Lung (tissue), 12 donors: ENCODE measurements around the gene GPNMB. TPM values are rescaled to one million over a fixed set of nuclear protein-coding genes. Genes with fewer than 3 reads are reported as not detected.

ENCODE experiments used
- ATAC-seq: fragments of 200-7000 bp; cut with Tn5 transposase; one replicate; pipeline ENCODE4 v1.9.1; 2020; ENCODE audit warnings: moderate number of reproducible peaks; ENCODE audit not compliant: insufficient read depth, low FRiP score
- DNase-seq, 3 donors: peaks; one replicate each; pipeline ENCODE4 v3.0.0-alpha.2; 2013 to 2017
- H3K27ac ChIP-seq, 2 donors: one replicate each; pipeline ENCODE4 v1.5.1; 2013; ENCODE audit warnings: mild to moderate bottlenecking in 2 of 2, moderate library complexity in 2 of 2, control low read depth in 1 of 2, inconsistent platforms in 1 of 2, low read depth in 1 of 2, low read length in 1 of 2
- H3K27me3 ChIP-seq, 3 donors: one replicate each; pipeline ENCODE4 v1.5.1; 2013; ENCODE audit warnings: low read length in 2 of 3; ENCODE audit not compliant: control insufficient read depth in 3 of 3, insufficient read depth in 3 of 3
- H3K36me3 ChIP-seq, 4 donors: one replicate each; pipeline ENCODE4 v1.5.1; 2013; ENCODE audit warnings: low read length in 4 of 4, mild to moderate bottlenecking in 1 of 4, moderate library complexity in 1 of 4; ENCODE audit not compliant: control insufficient read depth in 4 of 4, insufficient read depth in 4 of 4
- H3K4me1 ChIP-seq, 5 donors: one replicate each; pipeline ENCODE4 v1.5.1; 2013; ENCODE audit warnings: low read length in 5 of 5, mild to moderate bottlenecking in 2 of 5, moderate library complexity in 1 of 5; ENCODE audit not compliant: control insufficient read depth in 5 of 5, insufficient read depth in 5 of 5
- H3K4me3 ChIP-seq: one replicate; pipeline ENCODE4 v1.5.1; 2013; ENCODE audit warnings: mild to moderate bottlenecking, control low read depth, moderate library complexity
- H3K9ac ChIP-seq, 2 donors: one replicate each; pipeline ENCODE4 v1.5.1; 2013; ENCODE audit warnings: low read length in 2 of 2, control low read depth in 1 of 2; ENCODE audit not compliant: insufficient read depth in 1 of 2
- H3K9me3 ChIP-seq, 4 donors: one replicate each; pipeline ENCODE4 v1.5.1; 2013; ENCODE audit warnings: low read length in 3 of 4, mild to moderate bottlenecking in 1 of 4, moderate library complexity in 1 of 4; ENCODE audit not compliant: control insufficient read depth in 4 of 4, insufficient read depth in 3 of 4
- CTCF ChIP-seq: IDR thresholded peaks from 2 replicates; pipeline ENCODE4 v1.5.1; 2012; ENCODE audit warnings: mild to moderate bottlenecking; ENCODE audit errors: control extremely low read depth, extremely low read depth
- WGBS, 2 donors: extraction: QIAGEN DNeasy Blood & Tissue Kit; methylation state at CpG; one replicate each; pipeline ENCODE4 v1.1.7; 2013; 5-methylcytosine and 5-hydroxymethylcytosine counted together
- polyA plus RNA-seq, 2 donors: library from polyadenylated mRNA; stranded (reverse); fragments of 200-250 nt; gene quantifications; one replicate each; pipeline ENCODE4 v1.2.1, GENCODE V29; 2013
- total RNA-seq, 2 donors: library from RNA; depleted of rRNA in 1 of 2; stranded (reverse); fragments of >200 nt in 1 of 2; gene quantifications; one replicate each; pipeline ENCODE4 v1.2.1, GENCODE V29; 2014 to 2021
- donor health status: control.
- donor health status: control.
- donor health status: Bipolar disorder and iron deficiency.
- donor health status: healthy.
- donor health status: DM: yes; HTN: yes; CAD: no.

The GPNMB gene
- total and polyA plus RNA-seq, 4 donors: 47.7 to 127 (median 77.5) TPM

DNA sequence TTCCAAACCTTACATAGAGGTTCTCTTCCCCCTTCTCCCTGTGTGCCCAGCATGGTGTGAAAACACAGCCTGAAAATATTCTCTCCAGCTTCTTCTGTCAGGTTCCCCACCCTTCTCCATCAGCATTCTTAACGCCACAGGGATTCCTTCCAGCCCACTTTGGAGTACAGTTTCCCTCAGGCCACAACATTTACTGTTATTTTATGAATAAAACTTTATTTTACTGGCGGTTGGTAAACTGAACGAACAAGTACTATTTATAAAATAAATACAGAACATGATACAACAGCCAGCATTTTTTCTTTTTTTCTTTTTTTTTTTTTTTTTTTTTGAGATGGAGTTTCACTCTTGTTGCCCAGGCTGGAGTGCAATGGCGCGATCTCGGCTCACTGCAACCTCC is 31.6 kb upstream of the GPNMB start:
- no peak for DNase-seq
- WGBS, 2 donors: 96% methylated on average over 3 of the region's 6 CpGs
- Histone ChIP-seq H3K9me3 (no peaks in the 10 kb centered on the region), H3K9ac (no peak overlapping the region), H3K4me3 (no peak overlapping the region), H3K27me3 (no peaks in the 10 kb centered on the region), H3K4me1 (no peaks in the 10 kb centered on the region), H3K36me3 (no peaks in the 10 kb centered on the region), H3K27ac (no peak overlapping the region)
- TF ChIP-seq CTCF: no peak
- no peak for ATAC-seq

DNA sequence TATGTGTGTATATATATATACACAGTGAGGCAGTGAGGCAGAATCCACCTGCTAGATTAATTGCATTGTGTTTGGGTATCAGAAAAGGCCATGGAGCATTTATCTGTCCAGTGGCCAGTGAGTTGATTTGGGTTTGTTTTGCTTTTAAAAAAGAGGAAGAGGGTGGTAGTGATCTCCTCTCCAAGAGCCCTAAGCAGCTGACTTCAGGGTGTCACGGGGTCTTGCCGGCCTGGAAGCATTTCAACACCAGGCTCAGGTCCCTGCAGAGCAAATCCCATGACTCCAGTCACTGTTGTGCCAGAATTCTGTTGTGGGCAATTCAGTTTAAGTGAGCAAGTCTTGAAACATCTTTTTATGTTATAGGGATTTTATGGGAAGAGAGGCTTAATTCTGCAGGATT is 30.6 kb upstream of the GPNMB start:
- no peak for TF ChIP-seq CTCF
- no peak for ATAC-seq
- Histone ChIP-seq H3K9me3 (no peaks in the 10 kb centered on the region), H3K4me1 (no peaks in the 10 kb centered on the region), H3K27me3 (no peaks in the 10 kb centered on the region), H3K27ac (no peak overlapping the region), H3K4me3 (no peak overlapping the region), H3K9ac (no peak overlapping the region), H3K36me3 (no peaks in the 10 kb centered on the region)
- DNase-seq: peak in 1 of 3 donors; percentile 23
- 25 to 60% methylated on average over 2 of the region's 2 CpGs for WGBS, 2 donors

- no peak for ATAC-seq
- Histone ChIP-seq H3K9ac (no peak overlapping the region), H3K4me1 (peaks cover 0 to 9% (median 0%) of the 10 kb centered on the region in 5 donors), H3K4me3 (no peak overlapping the region), H3K27me3 (no peaks in the 10 kb centered on the region), H3K36me3 (no peaks in the 10 kb centered on the region), H3K27ac (no peak overlapping the region), H3K9me3 (no peaks in the 10 kb centered on the region)
- WGBS, 2 donors: 55 to 78% methylated on average over 3 of the region's 3 CpGs
- no peak for TF ChIP-seq CTCF
- DNase-seq: no peak
Observed at GRCh38 chr7:23218196-23218595, 28.4 kb upstream of the GPNMB start.

- no peak for ATAC-seq
- WGBS, 2 donors: 66 to 86% methylated on average over 10 of the region's 10 CpGs
- H3K9ac ChIP-seq: no peak overlapping the region
- H3K4me3 ChIP-seq: no peak overlapping the region
- no peak for TF ChIP-seq CTCF
- H3K36me3 ChIP-seq: no peaks in the 10 kb centered on the region
- no peaks in the 10 kb centered on the region for H3K9me3 ChIP-seq
- H3K27ac ChIP-seq: no peak overlapping the region
- no peak for DNase-seq
- H3K4me1 ChIP-seq: peaks cover 0 to 9% (median 0%) of the 10 kb centered on the region in 5 donors
- H3K27me3 ChIP-seq: no peaks in the 10 kb centered on the region
Observed at GRCh38 chr7:23220690-23221305, 25.8 kb upstream of the GPNMB start.
